Natural killer cell (primary cell): ENCODE measurements around the gene IMPG1. TPM values are rescaled to one million over a fixed set of nuclear protein-coding genes. Genes with fewer than 3 reads are reported as not detected.

Experiments used
- ATAC-seq, 3 donors: fragments of 150-1000 bp in 2 of 3; fragments of 200-7000 bp in 1 of 3; cut with Tn5 transposase; 1 replicate in 1 of 3; 2 replicates in 2 of 3; pipeline ENCODE4 v1.10.0; 2021; ENCODE audit warnings: mild to moderate bottlenecking in 2 of 3, moderate library complexity in 2 of 3
- DNase-seq, 2 donors: peaks; one replicate each; pipeline versions ENCODE4 v3.0.0 to v3.0.0-alpha.2; 2013 to 2021; ENCODE audit warnings: mixed read lengths in 1 of 2
- H3K27ac ChIP-seq: one replicate; pipeline ENCODE4 v1.5.1; 2013; ENCODE audit warnings: mild to moderate bottlenecking, low read length
- H3K27me3 ChIP-seq: one replicate; pipeline ENCODE4 v1.6.1; 2013; ENCODE audit warnings: low read length; ENCODE audit not compliant: control insufficient read depth, insufficient read depth
- H3K36me3 ChIP-seq: one replicate; pipeline ENCODE4 v1.6.1; 2013; ENCODE audit warnings: low read length; ENCODE audit not compliant: control insufficient read depth, insufficient read depth
- H3K4me1 ChIP-seq: one replicate; pipeline ENCODE4 v1.6.1; 2013; ENCODE audit warnings: low read length; ENCODE audit not compliant: control insufficient read depth, insufficient read depth
- H3K4me3 ChIP-seq: one replicate; pipeline ENCODE4 v1.5.1; 2013; ENCODE audit warnings: low read length
- H3K9me3 ChIP-seq: one replicate; pipeline ENCODE4 v1.6.1; 2013; ENCODE audit warnings: low read length; ENCODE audit not compliant: control insufficient read depth, insufficient read depth
- H3K27ac Mint-ChIP-seq, 2 donors: one replicate each; pipeline ENCODE4 v1.8.0; 2022; ENCODE audit warnings: mild to moderate bottlenecking in 2 of 2, mixed read lengths in 2 of 2, moderate library complexity in 1 of 2
- H3K27me3 Mint-ChIP-seq, 2 donors: one replicate each; pipeline ENCODE4 v1.8.0; 2022; ENCODE audit warnings: low read depth in 2 of 2, mixed read lengths in 2 of 2
- H3K36me3 Mint-ChIP-seq: one replicate; pipeline ENCODE4 v1.8.0; 2022; ENCODE audit warnings: mixed read lengths
- H3K4me1 Mint-ChIP-seq, 2 donors: one replicate each; pipeline ENCODE4 v1.8.0; 2022; ENCODE audit warnings: mixed read lengths in 2 of 2
- H3K4me3 Mint-ChIP-seq: one replicate; pipeline ENCODE4 v1.8.0; 2022; ENCODE audit warnings: mild to moderate bottlenecking, moderate library complexity, mixed read lengths
- H3K9me3 Mint-ChIP-seq, 2 donors: one replicate each; pipeline ENCODE4 v1.8.0; 2022; ENCODE audit warnings: mixed read lengths in 2 of 2
- WGBS: methylation state at CpG from one replicate; pipeline ENCODE4 v1.1.7; 2013; ENCODE audit warnings: missing lambda C conversion rate; ENCODE audit not compliant: insufficient coverage; 5-methylcytosine and 5-hydroxymethylcytosine counted together
- intact Hi-C: fragments of 100-400 bp; cut with micrococcal nuclease; formaldehyde crosslinking; loops from one replicate; pipeline ENCODE4 v1.14.2; 2022
- total RNA-seq, 4 donors: library from RNA; stranded (reverse); fragments of 120-200 nt in 1 of 4; gene quantifications; one replicate each; pipeline versions ENCODE4 v1.2.3 to v1.2.4, GENCODE V29; 2013 to 2022
- TF ChIP-seq, protein P1 (sequence below): fragments of 200-600 bp; IDR thresholded peaks from one replicate; pipeline ENCODE4 v1.8.0; 2022; ENCODE audit warnings: antibody characterized with exemption

The IMPG1 gene
- total RNA-seq, 3 donors from 2014 or later (not counting 1 experiment from before 2014, with no cell fraction given), result not detected

DNA sequence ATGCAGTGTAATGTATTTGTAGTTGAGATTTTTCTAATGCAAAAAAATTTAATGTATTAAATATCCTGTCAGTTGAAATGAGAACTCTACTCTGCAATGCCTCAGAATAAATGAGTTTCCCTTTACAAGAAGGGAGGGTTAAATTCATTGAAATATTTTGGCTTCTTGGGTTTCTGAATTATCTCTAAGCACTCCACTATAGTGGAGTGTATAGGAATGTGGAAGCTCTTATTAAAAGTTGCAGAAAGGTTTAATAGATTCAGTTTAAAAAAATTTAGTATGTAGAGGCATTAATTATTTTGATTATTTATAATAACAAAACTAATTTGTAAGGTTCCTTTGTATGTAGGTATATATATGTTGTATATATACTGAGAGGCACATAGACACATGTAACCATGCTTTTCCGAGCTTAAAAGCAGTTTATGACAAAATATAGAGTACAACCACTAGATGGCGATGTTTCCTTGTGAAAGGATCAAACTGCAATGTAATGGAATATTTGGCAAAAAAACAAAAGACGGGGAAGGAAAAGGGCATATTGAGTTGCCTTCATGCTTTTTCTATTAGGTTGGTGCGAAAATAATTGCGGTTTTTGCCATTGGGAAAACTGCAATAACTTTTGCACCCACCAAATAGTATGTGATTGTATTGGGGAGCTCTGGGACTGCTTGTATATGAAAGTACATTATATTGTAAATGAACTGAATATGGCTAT lies 179.2 kb downstream of the IMPG1 start:
- Histone ChIP-seq H3K27ac (no peak overlapping the region), H3K27me3 (no peaks in the 10 kb centered on the region), H3K4me1 (no peaks in the 10 kb centered on the region), H3K9me3 (no peaks in the 10 kb centered on the region), H3K36me3 (no peaks in the 10 kb centered on the region), H3K4me3 (no peak overlapping the region)
- H3K36me3 Mint-ChIP-seq, result no peaks in the 10 kb centered on the region
- TF ChIP-seq, protein P1, sequence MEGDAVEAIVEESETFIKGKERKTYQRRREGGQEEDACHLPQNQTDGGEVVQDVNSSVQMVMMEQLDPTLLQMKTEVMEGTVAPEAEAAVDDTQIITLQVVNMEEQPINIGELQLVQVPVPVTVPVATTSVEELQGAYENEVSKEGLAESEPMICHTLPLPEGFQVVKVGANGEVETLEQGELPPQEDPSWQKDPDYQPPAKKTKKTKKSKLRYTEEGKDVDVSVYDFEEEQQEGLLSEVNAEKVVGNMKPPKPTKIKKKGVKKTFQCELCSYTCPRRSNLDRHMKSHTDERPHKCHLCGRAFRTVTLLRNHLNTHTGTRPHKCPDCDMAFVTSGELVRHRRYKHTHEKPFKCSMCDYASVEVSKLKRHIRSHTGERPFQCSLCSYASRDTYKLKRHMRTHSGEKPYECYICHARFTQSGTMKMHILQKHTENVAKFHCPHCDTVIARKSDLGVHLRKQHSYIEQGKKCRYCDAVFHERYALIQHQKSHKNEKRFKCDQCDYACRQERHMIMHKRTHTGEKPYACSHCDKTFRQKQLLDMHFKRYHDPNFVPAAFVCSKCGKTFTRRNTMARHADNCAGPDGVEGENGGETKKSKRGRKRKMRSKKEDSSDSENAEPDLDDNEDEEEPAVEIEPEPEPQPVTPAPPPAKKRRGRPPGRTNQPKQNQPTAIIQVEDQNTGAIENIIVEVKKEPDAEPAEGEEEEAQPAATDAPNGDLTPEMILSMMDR, result peak; percentile 68
- DNase-seq (peak in 1 of 2 donors; percentile 61), ATAC-seq (peak in 1 of 3 donors; percentile 55)
- H3K27ac Mint-ChIP-seq, result no peak overlapping the region
- intact Hi-C loops, result no loop called here
- no peaks in the 10 kb centered on the region for H3K9me3 Mint-ChIP-seq
- no peak overlapping the region for H3K4me3 Mint-ChIP-seq
- WGBS, result 11% methylated on average over 5 of the region's 5 CpGs
- H3K4me1 Mint-ChIP-seq, result peaks cover 0 to 5% of the 10 kb centered on the region in 2 donors
- H3K27me3 Mint-ChIP-seq, result no peaks in the 10 kb centered on the region

- H3K4me3 ChIP-seq, result no peak overlapping the region
- no peaks in the 10 kb centered on the region for H3K27me3 ChIP-seq
- no peak overlapping the region for H3K4me3 Mint-ChIP-seq
- no peak for ATAC-seq
- no peaks in the 10 kb centered on the region for H3K9me3 Mint-ChIP-seq
- TF ChIP-seq, protein P1, result no peak
- H3K36me3 ChIP-seq, result no peaks in the 10 kb centered on the region
- H3K36me3 Mint-ChIP-seq, result no peaks in the 10 kb centered on the region
- DNase-seq, result no peak
- H3K27me3 Mint-ChIP-seq, result no peaks in the 10 kb centered on the region
- 97% methylated on average over 8 of the region's 8 CpGs for WGBS
- intact Hi-C loops, result no loop called here
- H3K4me1 Mint-ChIP-seq, result peaks cover 0 to 5% of the 10 kb centered on the region in 2 donors
- no peak overlapping the region for H3K27ac ChIP-seq
- no peaks in the 10 kb centered on the region for H3K9me3 ChIP-seq
- no peak overlapping the region for H3K27ac Mint-ChIP-seq
- H3K4me1 ChIP-seq, result no peaks in the 10 kb centered on the region
These were observed 180.1 kb downstream of the IMPG1 start for GRCh38 chr6:75892384-75892783.

DNA sequence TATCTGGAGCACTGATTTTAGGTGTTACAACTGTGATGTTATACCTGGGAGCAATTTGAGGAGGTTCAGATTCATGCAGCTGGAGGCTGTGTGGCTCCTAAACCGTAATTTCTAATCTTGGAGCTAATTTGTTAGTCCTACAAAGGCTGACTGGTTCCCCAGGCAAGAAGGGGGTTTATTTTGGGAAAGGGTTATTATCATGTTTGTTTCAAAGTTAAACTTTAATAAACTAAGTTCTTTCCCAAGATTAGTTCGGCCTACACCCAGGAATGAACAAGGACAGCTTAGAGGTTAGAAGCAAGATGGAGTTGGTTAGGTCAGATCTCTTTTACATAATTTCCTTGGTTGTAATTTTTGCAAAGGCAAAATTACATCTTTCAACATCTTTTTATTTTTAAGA lies 187.6 kb downstream of the IMPG1 start:
- Histone ChIP-seq H3K27ac (no peak overlapping the region), H3K4me3 (no peak overlapping the region), H3K36me3 (no peaks in the 10 kb centered on the region), H3K9me3 (no peaks in the 10 kb centered on the region), H3K27me3 (no peaks in the 10 kb centered on the region), H3K4me1 (no peaks in the 10 kb centered on the region)
- peaks cover 7% of the 10 kb centered on the region for H3K36me3 Mint-ChIP-seq
- H3K9me3 Mint-ChIP-seq, result no peaks in the 10 kb centered on the region
- intact Hi-C loops, result no loop called here
- no peaks in the 10 kb centered on the region for H3K4me1 Mint-ChIP-seq
- H3K4me3 Mint-ChIP-seq, result no peak overlapping the region
- no peak for DNase-seq
- TF ChIP-seq, protein P1, result no peak
- no peak for ATAC-seq
- WGBS, result 81% methylated on average over 1 of the region's 2 CpGs
- H3K27me3 Mint-ChIP-seq, result no peaks in the 10 kb centered on the region
- H3K27ac Mint-ChIP-seq, result no peak overlapping the region

GRCh38 chr6:75882734-75883133 lies 189.7 kb downstream of the IMPG1 start:
- H3K9me3 Mint-ChIP-seq, result no peaks in the 10 kb centered on the region
- H3K27ac ChIP-seq, result no peak overlapping the region
- ATAC-seq (no peak), DNase-seq (no peak)
- peaks cover 7% of the 10 kb centered on the region for H3K36me3 Mint-ChIP-seq
- H3K36me3 ChIP-seq, result no peaks in the 10 kb centered on the region
- H3K4me3 ChIP-seq, result no peak overlapping the region
- intact Hi-C loops, result no loop called here
- no peaks in the 10 kb centered on the region for H3K27me3 ChIP-seq
- no peaks in the 10 kb centered on the region for H3K4me1 ChIP-seq
- 95% methylated on average over 2 of the region's 2 CpGs for WGBS
- no peaks in the 10 kb centered on the region for H3K4me1 Mint-ChIP-seq
- no peaks in the 10 kb centered on the region for H3K9me3 ChIP-seq
- no peak overlapping the region for H3K4me3 Mint-ChIP-seq
- no peak overlapping the region for H3K27ac Mint-ChIP-seq
- TF ChIP-seq, protein P1, result no peak
- H3K27me3 Mint-ChIP-seq, result no peaks in the 10 kb centered on the region
